RWPE2 (cell line): Measurements from ENCODE around the gene FNIP1.
A peak's percentile ranks its signal among the peaks of the same experiment; 100 is the strongest.

Source experiments
- ATAC-seq: fragments of 200-7000 bp; cut with Tn5 transposase; 3 replicates; pipeline ENCODE4 v1.9.1; 2021; ENCODE audit warnings: low read depth
- DNase-seq: peaks from one replicate; pipeline ENCODE4 v3.0.0-alpha.2; 2020; ENCODE audit warnings: low spot score
- H3K27ac ChIP-seq: fragments of 450-650 bp; 2 replicates; pipeline ENCODE4 v1.5.1; 2017; ENCODE audit warnings: mild to moderate bottlenecking; ENCODE audit not compliant: poor library complexity, severe bottlenecking
- H3K27me3 ChIP-seq: fragments of 250-450 bp; sonication (Bioruptor Pico); 2 replicates; pipeline ENCODE4 v1.5.1; 2021; ENCODE audit warnings: mild to moderate bottlenecking, moderate library complexity; ENCODE audit not compliant: insufficient read depth, poor library complexity, severe bottlenecking
- H3K36me3 ChIP-seq: fragments of 250-450 bp; sonication (Bioruptor Pico); 2 replicates; pipeline ENCODE4 v1.5.1; 2020; ENCODE audit warnings: low read depth, mild to moderate bottlenecking, moderate library complexity
- H3K4me1 ChIP-seq: fragments of 250-450 bp; sonication (Bioruptor Pico); 2 replicates; pipeline ENCODE4 v1.5.1; 2021; ENCODE audit warnings: mild to moderate bottlenecking, moderate library complexity; ENCODE audit not compliant: insufficient read depth, poor library complexity, severe bottlenecking
- H3K4me3 ChIP-seq: fragments of 250-450 bp; sonication (Bioruptor Pico); 2 replicates; pipeline ENCODE4 v1.5.1; 2021; ENCODE audit warnings: mild to moderate bottlenecking, moderate library complexity; ENCODE audit not compliant: severe bottlenecking
- H3K9me3 ChIP-seq: fragments of 250-450 bp; sonication (Bioruptor Pico); 2 replicates; pipeline ENCODE4 v1.5.1; 2021; ENCODE audit warnings: mild to moderate bottlenecking, moderate library complexity; ENCODE audit not compliant: severe bottlenecking
- CTCF ChIP-seq: fragments of 450-650 bp; IDR thresholded peaks from one replicate; pipeline ENCODE4 v1.5.1; 2017; ENCODE audit warnings: mild to moderate bottlenecking, moderate library complexity; ENCODE audit not compliant: poor library complexity, severe bottlenecking

Gene FNIP1

GRCh38 chr5:131661933-131662332, 134.9 kb downstream of the FNIP1 start:
- no peak overlapping the region for H3K27ac ChIP-seq
- no peaks in the 10 kb centered on the region for H3K9me3 ChIP-seq
- no peaks in the 10 kb centered on the region for H3K27me3 ChIP-seq
- peaks cover 41% of the 10 kb centered on the region for H3K36me3 ChIP-seq
- no peak for TF ChIP-seq CTCF
- DNase-seq = no peak
- H3K4me1 ChIP-seq = no peaks in the 10 kb centered on the region
- no peak overlapping the region for H3K4me3 ChIP-seq
- ATAC-seq = no peak

GRCh38 chr5:131659841-131660240, 137.0 kb downstream of the FNIP1 start:
- no peaks in the 10 kb centered on the region for H3K9me3 ChIP-seq
- peaks cover 35% of the 10 kb centered on the region for H3K36me3 ChIP-seq
- no peak overlapping the region for H3K4me3 ChIP-seq
- TF ChIP-seq CTCF = no peak
- ATAC-seq (no peak), DNase-seq (no peak)
- H3K4me1 ChIP-seq = no peaks in the 10 kb centered on the region
- H3K27ac ChIP-seq = no peak overlapping the region
- no peaks in the 10 kb centered on the region for H3K27me3 ChIP-seq

- peaks cover 33% of the 10 kb centered on the region for H3K36me3 ChIP-seq
These were observed 137.5 kb downstream of the FNIP1 start for GRCh38 chr5:131659290-131659689.

GRCh38 chr5:131654776-131655175, 142.0 kb downstream of the FNIP1 start:
- no peak overlapping the region for H3K4me3 ChIP-seq
- H3K4me1 ChIP-seq = peaks cover under 1% of the 10 kb centered on the region
- TF ChIP-seq CTCF = no peak
- H3K27ac ChIP-seq = no peak overlapping the region
- no peak for ATAC-seq
- DNase-seq = no peak
- no peaks in the 10 kb centered on the region for H3K9me3 ChIP-seq
- H3K36me3 ChIP-seq = peaks cover 41% of the 10 kb centered on the region
- no peaks in the 10 kb centered on the region for H3K27me3 ChIP-seq

More at GRCh38 chr5:131659290-131659689, 137.5 kb downstream of the FNIP1 start:
- DNase-seq (peak; percentile 64), ATAC-seq (no peak)
- Histone ChIP-seq H3K27ac (no peak overlapping the region), H3K27me3 (no peaks in the 10 kb centered on the region), H3K4me3 (no peak overlapping the region), H3K4me1 (no peaks in the 10 kb centered on the region), H3K9me3 (no peaks in the 10 kb centered on the region)
- no peak for TF ChIP-seq CTCF

- ATAC-seq = no peak
- Histone ChIP-seq H3K9me3 (no peaks in the 10 kb centered on the region), H3K36me3 (peaks cover 43% of the 10 kb centered on the region), H3K4me3 (no peak overlapping the region), H3K27ac (no peak overlapping the region), H3K27me3 (no peaks in the 10 kb centered on the region), H3K4me1 (peaks cover 5% of the 10 kb centered on the region)
- no peak for DNase-seq
- TF ChIP-seq CTCF = no peak
These were observed 142.5 kb downstream of the FNIP1 start for GRCh38 chr5:131654309-131654708.
